Measurements from ENCODE around the gene HLA-DPA1.

- no peak for TF ChIP-seq POLR2AphosphoS5 (IDR thresholded peaks at IDR 0.05; ENCODE audit: low read depth, low read length)
- TF ChIP-seq CTCF (IDR thresholded peaks at IDR 0.05): no peak
- TF ChIP-seq REST (IDR thresholded peaks at IDR 0.05; ENCODE audit: insufficient read depth in 1 of 2, low read depth in 2 of 2, low read length in 1 of 2): no peak
- TF ChIP-seq TCF7L2 (IDR thresholded peaks at IDR 0.05; ENCODE audit: low read depth, low read length): no peak
These were observed 20.4 kb upstream of the HLA-DPA1 start for GRCh38 chr6:33093855-33094254.
